Epithelial cell of proximal tubule (primary cell): ENCODE measurements around the gene ANKRD16. TPM values are rescaled to one million over a fixed set of nuclear protein-coding genes. Genes with fewer than 3 reads are reported as not detected.

ENCODE experiments used
- DNase-seq: peaks from one replicate; pipeline ENCODE4 v3.0.0-alpha.2; 2011; ENCODE audit warnings: low read depth
- H3K4me3 ChIP-seq: 2 replicates; pipeline ENCODE4 v1.5.1; 2011; ENCODE audit warnings: low read depth, mild to moderate bottlenecking, low read length
- CTCF ChIP-seq: conservative IDR thresholded peaks from 2 replicates; pipeline ENCODE4 v1.5.1; 2012; ENCODE audit warnings: low read depth, mild to moderate bottlenecking, low read length
- total RNA-seq: library from RNA; depleted of rRNA; stranded (reverse); fragments of >200 nt; gene quantifications from 2 replicates; pipeline ENCODE4 v1.2.3, GENCODE V29; 2015

ANKRD16 gene
- total RNA-seq, 1 donor from 2014 or later = 3.7 TPM

- no peak for TF ChIP-seq CTCF
- no peak for DNase-seq
- H3K4me3 ChIP-seq = no peak overlapping the region
These were observed 7.3 kb upstream of the ANKRD16 start for GRCh38 chr10:5897053-5897340.

GRCh38 chr10:5896208-5897052 is 6.7 kb upstream of the ANKRD16 start:
- no peak for DNase-seq
- no peak for TF ChIP-seq CTCF
- no peak overlapping the region for H3K4me3 ChIP-seq

- no peak overlapping the region for H3K4me3 ChIP-seq
- no peak for DNase-seq
- no peak for TF ChIP-seq CTCF
These were observed 6.1 kb upstream of the ANKRD16 start for GRCh38 chr10:5895804-5896203.

GRCh38 chr10:5895365-5895764 is 5.7 kb upstream of the ANKRD16 start:
- H3K4me3 ChIP-seq = no peak overlapping the region
- DNase-seq = no peak
- no peak for TF ChIP-seq CTCF

GRCh38 chr10:5894873-5895272 is 5.2 kb upstream of the ANKRD16 start:
- TF ChIP-seq CTCF = no peak
- no peak overlapping the region for H3K4me3 ChIP-seq
- no peak for DNase-seq

- H3K4me3 ChIP-seq = no peak overlapping the region
- no peak for DNase-seq
- no peak for TF ChIP-seq CTCF
These were observed 4.7 kb upstream of the ANKRD16 start for GRCh38 chr10:5894403-5894802.

GRCh38 chr10:5893321-5893720 is 3.6 kb upstream of the ANKRD16 start:
- TF ChIP-seq CTCF = no peak
- DNase-seq = no peak
- no peak overlapping the region for H3K4me3 ChIP-seq
